Smooth muscle cell (in vitro differentiated cells): ENCODE data around the gene TAF5L. TPM values are rescaled to one million over a fixed set of nuclear protein-coding genes. Genes with fewer than 3 reads are reported as not detected.

ENCODE experiments used
- DNase-seq: peaks from one replicate; lab custom pipeline; 2025; ENCODE audit not compliant: unreplicated experiment; lab: John Stamatoyannopoulos, UW
- H2AFZ ChIP-seq: fragments of 200-600 bp; sonication (generic); 2 replicates; pipeline ENCODE4 v1.6.0; 2016; ENCODE audit warnings: antibody characterized with exemption, low read depth, mild to moderate bottlenecking
- H3F3A ChIP-seq: fragments of 200-600 bp; sonication (generic); 2 replicates; pipeline ENCODE4 v1.6.0; 2017; ENCODE audit warnings: antibody characterized with exemption, low read depth
- H3K27ac ChIP-seq: fragments of 200-600 bp; sonication (generic); 2 replicates; pipeline ENCODE4 v1.5.1; 2016; ENCODE audit warnings: low read depth, mild to moderate bottlenecking
- H3K27me3 ChIP-seq: fragments of 200-600 bp; sonication (generic); 2 replicates; pipeline ENCODE4 v1.6.1; 2016; ENCODE audit warnings: low read depth, mild to moderate bottlenecking
- H3K36me3 ChIP-seq: fragments of 200-600 bp; sonication (generic); 2 replicates; pipeline ENCODE4 v1.5.1; 2016; ENCODE audit warnings: low read depth
- H3K4me1 ChIP-seq: fragments of 200-600 bp; sonication (generic); 2 replicates; pipeline ENCODE4 v1.5.1; 2016; ENCODE audit warnings: low read depth
- H3K4me2 ChIP-seq: fragments of 200-600 bp; sonication (generic); 2 replicates; pipeline ENCODE4 v1.6.0; 2016; ENCODE audit warnings: mild to moderate bottlenecking
- H3K4me3 ChIP-seq: fragments of 200-600 bp; sonication (generic); 2 replicates; pipeline ENCODE4 v1.5.1; 2016; ENCODE audit warnings: mild to moderate bottlenecking
- H3K79me2 ChIP-seq: fragments of 200-600 bp; sonication (generic); 2 replicates; pipeline ENCODE4 v1.6.0; 2016; ENCODE audit warnings: low read depth, mild to moderate bottlenecking
- H3K9ac ChIP-seq: fragments of 200-600 bp; sonication (generic); 2 replicates; pipeline ENCODE4 v1.6.0; 2016; ENCODE audit warnings: low read depth
- H3K9me3 ChIP-seq: fragments of 200-600 bp; sonication (generic); replicated peaks from 2 replicates; pipeline ENCODE4 v1.5.1; 2016; ENCODE audit warnings: low read depth
- H4K20me1 ChIP-seq: fragments of 200-600 bp; sonication (generic); 2 replicates; pipeline ENCODE4 v1.6.0; 2016; ENCODE audit warnings: low read depth
- WGBS: methylation state at CpG from one replicate; pipeline ENCODE4 v1.1.7; 2016; ENCODE audit warnings: low lambda C conversion rate; 5-methylcytosine and 5-hydroxymethylcytosine counted together
- polyA plus RNA-seq: library from polyadenylated mRNA; unstranded; fragments of >200 nt; fragmentation: Nextera tagmentation; extraction: Ambion mirVana; gene quantifications from 2 replicates; pipeline ENCODE4 v1.2.1, GENCODE V29; 2016
- total RNA-seq: library from RNA; depleted of rRNA; stranded (reverse); fragments of >200 nt; gene quantifications from 2 replicates; pipeline ENCODE4 v1.2.3, GENCODE V29; 2014
- TF ChIP-seq, protein P1 (sequence below): fragments of 200-600 bp; sonication (generic); IDR thresholded peaks from 2 replicates; pipeline ENCODE4 v1.5.1; 2017; ENCODE audit warnings: borderline replicate concordance, mild to moderate bottlenecking, antibody characterized with exemption; ENCODE audit not compliant: insufficient read depth, poor library complexity, severe bottlenecking

TAF5L gene
- total and polyA plus RNA-seq, 2 experiments from 2014 or later: 3.3 to 11.3 TPM

DNA sequence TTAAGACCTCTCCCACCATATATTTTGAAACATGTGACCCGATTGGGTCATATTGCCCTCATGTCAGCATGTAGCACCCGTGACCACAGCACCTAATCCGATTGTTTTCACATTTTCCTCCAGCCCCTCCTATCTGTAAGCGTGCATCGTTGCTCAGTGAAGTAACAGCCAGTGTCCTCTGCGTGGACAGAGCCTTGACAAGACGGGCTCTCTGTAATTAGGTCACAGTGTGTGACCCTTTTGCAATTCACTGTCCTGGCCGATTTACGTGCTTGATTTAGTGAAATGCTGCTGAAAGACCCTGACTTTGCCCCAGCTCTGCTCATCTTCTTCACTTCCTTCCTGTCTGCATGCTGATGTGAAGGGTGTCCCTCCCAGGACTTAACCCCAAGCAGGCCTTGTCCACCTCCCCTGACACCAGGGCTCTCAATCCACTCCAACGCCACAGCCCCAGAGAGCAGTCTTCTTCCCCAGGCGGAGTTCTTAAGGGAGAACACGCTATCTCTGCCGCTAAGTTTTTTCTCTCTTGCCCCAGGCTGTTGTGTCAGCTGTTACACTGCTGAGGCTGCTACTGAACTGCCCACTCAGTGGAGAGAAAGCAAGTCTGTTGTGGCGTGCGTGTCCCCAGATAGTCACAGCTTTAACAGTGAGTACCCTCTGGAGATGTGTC, 19.5 kb upstream of the TAF5L start:
- Histone ChIP-seq H3F3A (no peaks in the 10 kb centered on the region), H3K27me3 (no peaks in the 10 kb centered on the region), H3K4me1 (no peaks in the 10 kb centered on the region), H3K79me2 (no peaks in the 10 kb centered on the region), H3K4me2 (no peak overlapping the region), H3K9ac (no peak overlapping the region), H2AFZ (no peak overlapping the region), H3K9me3 (no peaks in the 10 kb centered on the region), H3K4me3 (no peak overlapping the region), H3K27ac (no peak overlapping the region), H3K36me3 (peaks cover 10% of the 10 kb centered on the region), H4K20me1 (peaks cover 9% of the 10 kb centered on the region)
- TF ChIP-seq, protein P1, sequence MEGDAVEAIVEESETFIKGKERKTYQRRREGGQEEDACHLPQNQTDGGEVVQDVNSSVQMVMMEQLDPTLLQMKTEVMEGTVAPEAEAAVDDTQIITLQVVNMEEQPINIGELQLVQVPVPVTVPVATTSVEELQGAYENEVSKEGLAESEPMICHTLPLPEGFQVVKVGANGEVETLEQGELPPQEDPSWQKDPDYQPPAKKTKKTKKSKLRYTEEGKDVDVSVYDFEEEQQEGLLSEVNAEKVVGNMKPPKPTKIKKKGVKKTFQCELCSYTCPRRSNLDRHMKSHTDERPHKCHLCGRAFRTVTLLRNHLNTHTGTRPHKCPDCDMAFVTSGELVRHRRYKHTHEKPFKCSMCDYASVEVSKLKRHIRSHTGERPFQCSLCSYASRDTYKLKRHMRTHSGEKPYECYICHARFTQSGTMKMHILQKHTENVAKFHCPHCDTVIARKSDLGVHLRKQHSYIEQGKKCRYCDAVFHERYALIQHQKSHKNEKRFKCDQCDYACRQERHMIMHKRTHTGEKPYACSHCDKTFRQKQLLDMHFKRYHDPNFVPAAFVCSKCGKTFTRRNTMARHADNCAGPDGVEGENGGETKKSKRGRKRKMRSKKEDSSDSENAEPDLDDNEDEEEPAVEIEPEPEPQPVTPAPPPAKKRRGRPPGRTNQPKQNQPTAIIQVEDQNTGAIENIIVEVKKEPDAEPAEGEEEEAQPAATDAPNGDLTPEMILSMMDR: no peak
- 82% methylated on average over 15 of the region's 15 CpGs for WGBS
- DNase-seq: no peak

DNA sequence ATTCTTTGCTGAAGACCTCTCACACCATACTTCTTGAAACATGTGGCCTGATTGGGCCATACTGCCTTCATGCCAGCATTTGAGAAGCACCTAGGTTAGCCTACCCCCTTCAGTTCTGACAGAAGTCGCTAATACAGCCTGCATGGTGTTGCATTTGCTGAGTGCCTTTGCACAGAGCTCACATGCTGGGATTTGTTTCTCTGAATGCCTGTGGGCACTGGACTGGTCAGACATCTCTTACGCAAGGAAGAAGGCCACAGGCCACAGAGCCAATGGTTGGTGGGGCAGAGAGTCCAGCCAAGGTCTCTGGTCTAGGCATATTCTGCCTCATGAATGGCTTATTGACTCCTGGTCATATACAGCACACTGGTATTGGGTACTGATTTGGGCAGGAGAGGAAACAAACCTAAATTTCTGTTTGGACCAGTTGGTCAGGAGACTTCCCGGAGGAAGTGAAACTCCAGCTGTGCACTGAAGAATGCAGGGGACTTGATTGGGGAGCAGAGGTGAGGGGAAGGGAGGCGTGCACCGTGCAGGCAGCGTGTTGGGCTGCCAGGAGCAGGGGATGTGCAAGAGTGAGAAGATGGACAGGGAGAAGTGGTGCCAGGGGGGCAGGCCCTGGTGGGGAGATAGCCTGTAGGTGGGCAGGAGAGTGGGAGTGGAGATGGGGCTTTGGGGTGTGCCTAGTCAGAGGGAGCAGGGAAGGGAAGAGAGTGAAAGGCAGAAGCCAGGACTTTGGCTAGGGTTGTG, 18.2 kb upstream of the TAF5L start:
- Histone ChIP-seq H3K27ac (no peak overlapping the region), H2AFZ (no peak overlapping the region), H3K4me2 (no peak overlapping the region), H3K9me3 (no peaks in the 10 kb centered on the region), H3K4me1 (no peaks in the 10 kb centered on the region), H3K79me2 (peaks cover 8% of the 10 kb centered on the region), H3K4me3 (no peak overlapping the region), H4K20me1 (peaks cover 14% of the 10 kb centered on the region), H3K36me3 (peaks cover 4% of the 10 kb centered on the region), H3F3A (no peaks in the 10 kb centered on the region), H3K9ac (no peak overlapping the region), H3K27me3 (no peaks in the 10 kb centered on the region)
- 92% methylated on average over 6 of the region's 6 CpGs for WGBS
- TF ChIP-seq, protein P1: no peak
- DNase-seq: no peak

DNA sequence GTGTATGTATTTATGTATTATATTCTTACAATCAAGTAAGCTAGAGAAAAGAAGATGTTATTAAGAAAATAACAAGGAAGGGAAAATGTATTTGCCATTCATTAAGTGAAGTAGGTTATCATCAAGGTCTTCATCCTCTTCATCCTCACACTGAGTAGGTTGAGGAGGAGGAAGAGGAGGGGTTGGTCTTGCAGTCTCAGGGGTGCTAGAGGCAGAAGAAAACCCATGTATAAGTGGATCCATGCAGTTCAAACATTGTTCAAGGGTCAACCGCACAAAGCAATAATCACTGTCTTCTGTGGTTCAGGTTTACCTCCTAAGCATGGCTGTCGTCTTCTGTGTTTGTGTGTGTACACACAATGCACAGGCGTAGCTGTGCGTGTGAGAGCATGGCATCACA, 17.0 kb upstream of the TAF5L start:
- no peak for DNase-seq
- H3K4me1 ChIP-seq: no peaks in the 10 kb centered on the region
- no peaks in the 10 kb centered on the region for H3F3A ChIP-seq
- H3K27ac ChIP-seq: no peak overlapping the region
- no peak overlapping the region for H3K4me3 ChIP-seq
- peaks cover 8% of the 10 kb centered on the region for H3K79me2 ChIP-seq
- no peaks in the 10 kb centered on the region for H3K27me3 ChIP-seq
- peaks cover 14% of the 10 kb centered on the region for H4K20me1 ChIP-seq
- no peaks in the 10 kb centered on the region for H3K9me3 ChIP-seq
- H3K36me3 ChIP-seq: peaks cover 7% of the 10 kb centered on the region
- WGBS: 99% methylated on average over 4 of the region's 4 CpGs
- TF ChIP-seq, protein P1: no peak
- H2AFZ ChIP-seq: no peak overlapping the region
- H3K9ac ChIP-seq: no peak overlapping the region
- no peak overlapping the region for H3K4me2 ChIP-seq
